Mucosa of rectum (tissue), 2 donors: ENCODE measurements around the gene GIPR.

ENCODE experiments used
- H3K27ac ChIP-seq, 2 donors: one replicate each; pipeline ENCODE4 v1.7.0; 2013; ENCODE audit warnings: inconsistent platforms in 2 of 2, low read depth in 2 of 2, low read length in 2 of 2
- H3K27me3 ChIP-seq, 2 donors: one replicate each; pipeline ENCODE4 v1.7.0; 2013; ENCODE audit warnings: low read length in 2 of 2; ENCODE audit not compliant: control insufficient read depth in 2 of 2, insufficient read depth in 2 of 2
- H3K36me3 ChIP-seq, 2 donors: one replicate each; pipeline ENCODE4 v1.7.0; 2013; ENCODE audit warnings: low read length in 2 of 2; ENCODE audit not compliant: control insufficient read depth in 2 of 2, insufficient read depth in 2 of 2
- H3K4me1 ChIP-seq, 2 donors: one replicate each; pipeline ENCODE4 v1.7.0; 2013; ENCODE audit warnings: low read length in 2 of 2, mild to moderate bottlenecking in 1 of 2; ENCODE audit not compliant: control insufficient read depth in 2 of 2, insufficient read depth in 2 of 2
- H3K4me3 ChIP-seq, 2 donors: one replicate each; pipeline ENCODE4 v1.7.0; 2013; ENCODE audit warnings: low read length in 2 of 2
- H3K9ac ChIP-seq, 2 donors: one replicate each; pipeline ENCODE4 v1.7.0; 2013; ENCODE audit warnings: low read length in 2 of 2, low read depth in 1 of 2, mild to moderate bottlenecking in 1 of 2
- H3K9me3 ChIP-seq, 2 donors: one replicate each; pipeline ENCODE4 v1.7.0; 2013; ENCODE audit warnings: low read length in 2 of 2; ENCODE audit not compliant: control insufficient read depth in 2 of 2
- donor health status: healthy.
- donor health status: Normal muscosa, but diverticular disease.

GIPR gene

DNA sequence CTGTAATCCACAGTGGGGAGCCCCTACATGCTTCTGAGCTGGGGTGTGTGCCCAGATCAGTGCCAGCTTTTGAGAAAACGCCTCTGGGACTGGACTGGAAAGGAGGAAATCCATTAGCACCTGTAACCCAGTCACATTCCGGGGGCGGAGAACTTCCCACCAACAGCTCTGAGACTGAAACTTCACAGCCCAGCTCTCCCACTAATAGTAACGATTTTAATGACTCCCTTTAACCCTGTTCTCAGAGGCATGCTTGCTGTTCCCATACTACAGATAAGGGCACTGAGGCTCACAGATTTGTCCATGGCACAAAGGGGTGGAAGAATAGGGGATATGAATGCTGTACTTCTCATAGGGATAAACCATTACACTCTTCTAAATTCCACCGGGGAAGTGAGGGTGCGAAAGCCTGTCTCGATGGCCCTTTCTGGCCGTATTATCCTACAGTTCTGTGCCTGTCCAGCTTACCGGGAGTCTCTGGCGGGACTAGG lies 61.8 kb downstream of the GIPR start:
- peak overlapping the region; percentile 68 to 72 for H3K27ac ChIP-seq
- no peaks in the 10 kb centered on the region for H3K27me3 ChIP-seq
- H3K9ac ChIP-seq: peak overlapping the region; percentile 64 to 91
- peak overlapping the region; percentile 80 to 86 for H3K4me3 ChIP-seq
- peaks cover 7 to 11% of the 10 kb centered on the region in 2 donors for H3K4me1 ChIP-seq
- H3K9me3 ChIP-seq: no peaks in the 10 kb centered on the region
- H3K36me3 ChIP-seq: no peaks in the 10 kb centered on the region

DNA sequence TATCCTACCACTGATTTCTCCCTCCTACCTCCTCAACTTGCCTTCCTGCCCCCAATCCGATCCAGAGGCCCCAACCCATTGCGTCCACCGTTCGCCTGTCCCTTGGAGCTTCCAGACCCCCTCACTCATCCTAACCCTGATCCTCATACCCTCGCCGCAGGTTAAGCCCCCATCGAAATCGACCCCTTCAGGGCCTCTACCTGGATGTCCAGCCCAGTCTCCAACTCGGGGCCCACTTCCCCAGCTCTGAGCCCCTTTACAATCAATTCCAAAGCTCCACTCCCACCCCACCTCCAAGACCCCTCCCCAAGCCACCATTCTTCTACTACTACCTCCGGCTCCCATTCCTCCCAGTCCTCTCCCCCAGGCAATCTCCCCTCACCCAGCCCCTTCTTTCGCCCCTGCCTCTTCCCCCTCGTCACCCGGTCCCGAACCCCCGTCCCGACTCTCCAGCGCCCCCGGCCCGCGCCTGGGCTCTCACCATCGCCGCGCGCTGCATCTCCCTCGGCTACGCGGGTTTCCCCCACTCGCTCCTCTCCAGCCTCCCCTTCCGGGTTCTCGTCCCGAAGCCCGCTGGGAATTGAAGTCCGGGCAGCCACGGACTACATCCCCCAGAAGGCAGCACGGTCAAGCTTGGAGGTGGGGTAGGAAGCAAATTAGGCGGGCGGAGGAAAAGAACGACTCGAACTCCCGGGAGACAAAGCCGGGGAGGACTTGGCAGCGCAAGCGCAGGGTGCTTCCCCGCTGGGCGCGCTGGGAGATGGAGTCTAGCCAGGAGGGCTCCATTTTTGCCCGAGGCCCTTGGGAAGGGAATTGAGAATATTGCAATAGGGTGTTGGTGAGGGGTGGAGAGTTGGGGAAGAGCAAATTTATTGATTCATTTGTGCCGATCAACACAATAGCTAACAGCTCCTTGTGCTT lies 62.6 kb downstream of the GIPR start, which contains the start of gene FBXO46:
FBXO46 (minus strand) TSS at position 529 of the 921 bp plus-strand sequence. CDS start 17,401 bp downstream, outside the sequence.
- H3K9ac ChIP-seq: peak within 1 kb of the TSS; percentile 64 to 91
- no peaks in the 10 kb centered on the region for H3K9me3 ChIP-seq
- peak within 1 kb of the TSS; percentile 80 to 86 for H3K4me3 ChIP-seq
- no peaks in the 10 kb centered on the region for H3K27me3 ChIP-seq
- H3K27ac ChIP-seq: peak within 1 kb of the TSS; percentile 68 to 72
- peaks cover 7 to 11% of the 10 kb centered on the region in 2 donors for H3K4me1 ChIP-seq
- no peaks in the 10 kb centered on the region for H3K36me3 ChIP-seq
